Glomerular endothelial cell (primary cell): ENCODE data around the gene MED28. TPM values are rescaled to one million over a fixed set of nuclear protein-coding genes. Genes with fewer than 3 reads are reported as not detected.
"Not testable (repeated sequence)": the region's sequence is repeated elsewhere in the genome, so short reads cannot be mapped to it uniquely, and the experiment has no call there.

Experiments used
- DNase-seq: peaks from one replicate; pipeline ENCODE4 v3.0.0-alpha.2; 2011; ENCODE audit warnings: low read depth, low spot score; ENCODE audit errors: extremely low read depth
- total RNA-seq: library from RNA; depleted of rRNA; stranded (reverse); fragments of >200 nt; gene quantifications from 2 replicates; pipeline ENCODE4 v1.2.3, GENCODE V29; 2015

Gene MED28
- total RNA-seq, 1 donor from 2014 or later: 9.3 TPM

DNA sequence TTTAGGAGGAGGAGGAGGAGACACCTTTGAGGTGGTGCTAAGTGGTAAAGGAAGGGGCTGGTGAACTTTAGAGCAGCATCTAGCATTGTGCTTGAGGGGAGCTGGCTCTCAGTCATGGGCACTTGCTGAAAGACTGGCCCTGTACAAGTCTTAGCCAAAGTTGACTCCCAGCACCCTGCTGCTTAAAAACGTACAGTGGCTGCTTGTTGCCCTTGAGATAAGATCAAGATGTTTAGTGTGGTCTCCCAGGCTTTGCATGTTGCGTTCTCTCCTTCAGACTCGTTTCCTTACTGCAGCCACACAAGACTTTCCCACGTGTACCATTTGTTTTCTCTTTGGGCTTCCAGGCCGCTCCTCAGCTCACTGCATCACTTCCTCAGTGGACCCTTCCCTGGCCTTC, 1.8 kb downstream of the MED28 start:
- DNase-seq: no peak

GRCh38 chr4:17618926-17619325, 4.5 kb downstream of the MED28 start:
- no peak for DNase-seq

DNA sequence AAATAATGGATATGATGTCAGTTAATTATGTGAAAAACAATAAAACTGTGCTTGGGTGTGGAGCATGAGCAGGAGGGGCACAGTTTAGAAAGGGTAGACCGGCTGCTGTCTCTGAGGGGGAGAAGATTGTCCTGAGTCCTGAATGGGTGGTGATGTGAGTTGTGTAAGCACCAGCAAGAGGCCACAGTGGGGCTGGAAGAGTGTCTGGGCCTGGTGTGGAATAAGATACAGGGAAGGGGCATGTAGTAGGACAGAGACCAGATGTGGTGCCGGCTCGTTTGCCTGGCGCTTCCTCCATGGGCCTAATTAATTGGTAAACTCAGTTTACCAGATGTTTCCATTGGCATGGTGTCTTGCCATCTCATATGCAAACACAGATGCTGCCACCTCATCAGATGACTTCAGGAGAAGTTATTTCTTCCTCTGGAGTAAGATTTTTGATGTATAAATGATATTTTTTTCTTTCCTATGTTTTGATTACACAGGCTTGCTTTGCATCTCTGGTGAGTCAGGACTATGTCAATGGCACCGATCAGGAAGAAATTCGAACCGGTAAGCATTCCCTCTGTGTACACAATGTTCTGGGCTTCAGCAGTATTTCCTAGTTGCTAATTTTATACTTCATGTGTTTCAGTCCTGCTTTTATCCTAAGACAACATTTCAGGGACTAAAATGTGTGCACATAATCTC, 5.1 kb downstream of the MED28 start:
- no peak for DNase-seq

GRCh38 chr4:17623451-17624001, 9.1 kb downstream of the MED28 start:
- no peak for DNase-seq

DNA sequence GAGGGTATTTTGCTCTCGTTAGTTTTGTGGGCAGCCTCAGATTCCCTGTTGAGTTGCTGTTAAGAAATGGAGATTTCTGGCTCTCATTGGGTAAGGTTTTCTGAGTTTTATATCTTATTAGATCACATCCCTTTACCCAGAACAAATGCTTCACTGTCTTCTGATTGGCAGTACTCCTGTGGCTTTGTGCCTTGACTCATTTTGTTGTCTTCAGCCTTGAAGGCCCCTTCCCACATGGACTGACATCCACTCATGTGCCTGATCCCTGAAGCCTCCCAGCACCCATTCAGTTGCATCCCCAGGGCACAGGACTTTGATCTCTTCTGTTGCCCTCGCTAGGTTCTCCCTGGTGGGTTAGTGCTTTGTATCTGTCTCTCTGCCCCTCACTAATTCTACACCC, 10.4 kb downstream of the MED28 start:
- no peak for DNase-seq

DNA sequence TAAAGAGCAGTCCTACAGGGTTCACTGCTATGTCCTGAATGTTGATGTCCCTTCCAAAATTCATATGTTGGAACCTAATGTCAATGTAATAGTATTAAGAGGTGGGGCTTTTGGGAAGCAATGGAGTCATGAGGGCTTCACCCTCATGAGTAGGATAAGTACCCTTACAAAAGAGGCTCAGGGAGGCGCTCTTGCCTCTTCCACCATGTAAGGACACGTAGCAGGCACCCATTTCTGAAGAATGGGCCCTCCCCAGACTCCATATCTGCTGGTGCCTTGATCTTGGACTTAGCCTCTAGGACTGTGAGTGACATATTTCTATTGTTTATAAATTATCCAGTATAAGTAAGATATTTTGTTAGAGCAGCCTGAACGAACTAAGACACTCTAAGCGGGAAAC, 15.8 kb downstream of the MED28 start:
- DNase-seq: no peak

GRCh38 chr4:17633600-17633999, 19.2 kb downstream of the MED28 start:
- no peak for DNase-seq

DNA sequence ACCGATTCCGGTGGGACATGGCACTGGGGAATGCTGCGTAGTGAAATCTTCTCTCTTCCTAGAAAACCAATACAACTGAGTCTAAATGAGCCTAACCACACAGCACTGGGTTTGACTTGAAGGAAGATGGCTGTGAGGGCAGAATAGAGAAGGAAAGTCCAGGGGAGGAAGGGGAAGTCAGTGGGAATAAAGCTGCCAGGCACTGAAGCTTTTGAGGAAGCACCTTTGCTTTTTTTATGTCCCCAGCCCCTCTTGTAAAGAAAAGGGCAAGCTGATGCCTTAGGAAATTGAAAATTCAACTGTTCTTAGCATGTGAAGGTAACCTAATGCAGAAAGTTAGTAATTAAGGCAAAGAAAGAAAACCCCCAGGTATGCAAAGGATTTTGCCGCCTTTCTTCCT, 20.6 kb downstream of the MED28 start:
- no peak for DNase-seq

DNA sequence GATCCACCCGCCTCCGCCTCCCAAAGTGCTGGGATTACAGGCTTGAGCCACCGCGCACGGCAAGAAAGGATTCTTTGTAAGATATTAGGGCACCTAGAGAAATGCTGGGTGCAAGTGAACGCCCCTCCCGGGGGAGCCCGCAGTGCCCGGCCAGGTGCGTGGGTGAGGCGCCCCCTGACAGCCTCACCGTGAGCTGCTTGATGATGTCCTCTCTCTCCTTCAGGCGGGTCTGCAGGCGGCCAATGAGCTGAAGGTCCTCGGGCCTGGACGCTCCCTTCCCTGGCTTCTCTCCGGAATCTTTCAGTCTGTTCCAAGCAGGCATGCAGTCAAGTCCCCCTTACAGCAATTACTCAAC, 21.9 kb downstream of the MED28 start:
- DNase-seq: no peak

DNA sequence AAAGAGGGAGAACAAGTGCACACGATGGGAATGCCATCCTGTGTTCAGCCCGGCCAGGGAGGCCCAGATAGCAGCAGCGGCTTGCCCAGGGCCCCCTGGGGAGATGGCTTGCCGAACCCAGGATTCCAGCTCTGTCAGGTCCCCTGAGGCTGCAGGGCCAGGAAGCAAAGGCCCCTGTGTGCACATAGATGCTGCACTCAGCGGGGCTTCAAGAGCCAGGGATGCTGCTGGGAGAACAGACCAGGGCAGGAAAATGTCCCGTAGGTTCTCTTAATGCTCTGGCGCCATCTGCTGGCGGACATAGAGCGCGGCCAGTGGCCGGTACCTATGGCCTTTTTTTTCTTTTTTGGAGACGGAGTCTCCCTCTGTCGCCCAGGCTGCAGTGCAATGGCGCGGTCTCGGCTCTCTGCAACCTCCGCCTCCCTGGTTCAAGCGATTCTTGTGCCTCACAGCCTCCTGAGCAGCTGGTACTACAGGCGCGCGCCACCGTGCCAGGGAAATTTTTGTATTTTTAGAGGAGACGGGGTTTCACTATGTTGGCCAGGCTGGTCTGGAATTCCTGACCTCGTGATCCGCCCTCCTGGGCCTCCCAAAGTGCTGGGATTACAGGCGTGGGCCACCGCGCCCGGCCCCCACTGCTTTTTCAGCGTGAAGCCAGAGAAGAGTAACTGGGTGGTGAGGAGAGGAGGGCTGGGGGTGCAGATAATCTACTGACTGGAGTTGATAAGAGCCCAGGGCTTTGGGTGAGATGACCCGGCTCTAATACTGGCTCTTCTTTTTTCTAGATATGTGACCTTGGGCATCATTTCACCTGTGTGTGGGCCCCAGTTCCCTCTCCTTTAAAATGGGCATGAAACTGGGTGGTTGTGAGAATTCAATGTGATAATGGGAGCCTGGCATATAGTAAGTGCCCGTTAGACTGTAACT, 22.5 kb downstream of the MED28 start:
- DNase-seq: peak; percentile 9

- no peak for DNase-seq
These were observed 24.7 kb downstream of the MED28 start for GRCh38 chr4:17639136-17639535.

GRCh38 chr4:17642398-17642783, 27.9 kb downstream of the MED28 start:
- no peak for DNase-seq

- DNase-seq: no peak
These were observed 32.3 kb downstream of the MED28 start for GRCh38 chr4:17646693-17647092.

DNA sequence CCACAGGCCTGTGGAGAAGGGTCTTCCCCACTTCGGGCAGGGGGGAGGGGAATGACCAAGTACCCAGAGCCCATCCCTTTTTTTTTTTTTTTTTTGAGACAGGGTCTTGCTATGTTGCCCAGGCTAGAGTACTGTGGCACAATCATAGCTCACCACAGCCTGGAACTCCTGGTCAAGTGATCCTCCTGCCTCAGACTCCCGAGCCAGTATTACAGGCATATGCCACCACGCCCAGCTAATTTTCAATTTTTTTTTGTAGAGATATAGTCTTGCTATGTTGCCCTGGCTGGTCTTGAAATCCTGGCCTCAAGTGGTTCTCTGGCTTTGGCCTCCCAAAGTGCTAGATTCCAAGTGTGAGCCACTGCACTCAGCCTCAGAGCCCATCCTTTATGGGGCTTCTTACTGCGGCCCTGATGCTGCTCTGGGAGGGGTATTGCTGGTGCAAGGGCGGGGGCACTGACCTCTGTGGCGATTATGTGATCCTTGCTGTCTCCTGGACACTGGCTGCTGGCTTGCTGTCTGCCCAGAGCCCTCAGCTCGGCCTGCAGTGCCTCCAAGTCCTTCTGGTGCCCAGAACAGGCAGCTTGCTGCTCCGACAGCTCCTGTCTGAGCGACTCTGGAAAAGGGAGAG, 32.9 kb downstream of the MED28 start:
- DNase-seq: no peak

DNA sequence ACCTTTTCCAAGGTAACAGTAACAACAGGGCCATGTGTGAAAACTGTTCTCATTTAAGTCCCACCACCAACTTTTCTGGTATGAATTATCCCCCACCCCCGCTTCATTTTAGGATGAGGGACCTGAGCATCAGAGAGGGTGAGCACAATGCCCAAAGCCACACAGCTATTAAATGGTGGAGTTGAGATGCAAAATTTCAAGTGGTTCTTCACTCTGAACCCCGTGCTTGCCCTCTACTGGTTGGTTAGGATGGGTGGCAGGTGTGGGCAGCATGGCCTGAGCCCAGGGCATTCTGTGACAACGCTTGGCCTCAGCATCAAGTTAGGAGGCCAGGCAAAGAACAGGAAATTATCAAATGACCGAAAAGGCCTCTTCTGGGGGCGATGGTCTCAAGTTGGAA, 33.5 kb downstream of the MED28 start:
- no peak for DNase-seq

GRCh38 chr4:17650406-17650805, 36.0 kb downstream of the MED28 start:
- no peak for DNase-seq

DNA sequence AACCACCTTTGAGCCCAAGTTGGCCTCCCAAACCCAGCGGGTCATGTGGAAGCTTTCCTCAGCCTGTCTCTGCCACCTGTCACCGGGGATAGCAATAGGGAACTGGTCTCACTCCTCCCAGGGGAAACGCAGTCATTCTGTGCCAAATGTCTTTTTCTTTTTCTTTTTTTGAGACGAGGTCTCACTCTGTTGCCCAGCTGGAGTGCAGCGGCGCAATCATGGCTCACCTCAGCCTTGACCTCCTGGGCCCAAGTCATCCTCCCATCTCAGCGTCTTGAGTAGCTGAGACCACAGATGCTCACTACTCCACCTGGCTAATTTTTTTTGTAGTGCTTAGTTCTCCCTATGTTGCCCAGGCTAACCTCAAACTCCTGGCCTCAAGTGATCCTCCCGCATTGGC, 40.3 kb downstream of the MED28 start:
- DNase-seq: no peak

DNA sequence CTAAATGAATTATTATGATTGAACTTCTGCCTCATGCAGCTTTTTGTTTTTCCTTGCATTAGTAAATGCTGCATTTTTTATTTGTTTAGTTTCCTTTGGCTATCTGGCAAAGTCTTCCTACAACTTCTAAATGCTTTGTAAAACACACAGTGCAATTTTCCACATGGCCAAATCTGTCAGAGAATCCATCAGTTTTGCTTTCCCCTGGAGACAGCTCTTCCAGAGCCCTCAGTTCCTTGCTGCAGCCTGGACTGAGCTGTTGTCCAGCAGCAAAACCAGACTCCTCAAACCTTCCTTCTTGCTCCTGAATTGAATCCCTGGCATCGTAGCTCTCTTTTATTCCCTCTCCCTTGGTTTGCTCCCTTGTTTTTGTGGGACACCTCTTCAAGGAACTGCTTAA, 42.6 kb downstream of the MED28 start:
- DNase-seq: no peak

- DNase-seq: no peak
These were observed 43.4 kb downstream of the MED28 start for GRCh38 chr4:17657849-17658248.

GRCh38 chr4:17659196-17659595, 44.8 kb downstream of the MED28 start:
- not testable (repeated sequence) for DNase-seq

GRCh38 chr4:17662694-17663093, 48.3 kb downstream of the MED28 start:
- DNase-seq: no peak
